GM18520 (cell line): ENCODE data around the gene GPC2.

ENCODE experiments used
- ATAC-seq: cut with Tn5 transposase; IDR thresholded peaks from one replicate; pipeline ENCODE4 v1.9.1; 2021; ENCODE audit not compliant: unreplicated experiment

Gene GPC2

DNA sequence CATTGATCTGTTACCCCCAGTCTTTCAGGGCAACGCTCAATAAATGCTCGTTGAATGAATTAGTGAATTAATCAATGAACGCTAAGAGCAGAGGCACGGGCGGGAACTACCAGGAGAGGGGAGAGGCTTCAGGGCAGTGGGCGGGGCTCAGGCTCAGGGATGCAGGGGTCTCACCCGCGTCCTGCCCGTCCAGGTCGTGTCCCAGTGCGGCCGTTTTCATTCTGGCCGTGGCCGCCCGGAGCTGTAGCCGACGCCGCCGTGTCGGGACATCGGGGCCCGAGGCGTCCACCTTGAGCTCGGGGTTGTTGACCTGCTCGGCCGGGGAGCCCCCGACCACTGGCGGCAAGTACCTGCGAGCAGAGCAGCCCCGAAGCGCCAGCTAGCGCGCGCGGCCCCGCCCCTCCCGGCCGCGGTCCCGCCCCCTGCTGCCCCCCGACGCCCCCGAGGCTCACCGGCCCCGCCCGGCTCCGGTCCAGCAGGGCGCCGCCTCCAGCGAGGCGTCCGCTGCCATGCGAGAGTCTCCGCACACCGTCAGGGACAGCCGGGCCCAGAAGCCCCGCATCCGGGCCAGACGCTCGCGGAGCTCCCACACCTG, 6.0 kb downstream of the GPC2 start:
- ATAC-seq: no peak

DNA sequence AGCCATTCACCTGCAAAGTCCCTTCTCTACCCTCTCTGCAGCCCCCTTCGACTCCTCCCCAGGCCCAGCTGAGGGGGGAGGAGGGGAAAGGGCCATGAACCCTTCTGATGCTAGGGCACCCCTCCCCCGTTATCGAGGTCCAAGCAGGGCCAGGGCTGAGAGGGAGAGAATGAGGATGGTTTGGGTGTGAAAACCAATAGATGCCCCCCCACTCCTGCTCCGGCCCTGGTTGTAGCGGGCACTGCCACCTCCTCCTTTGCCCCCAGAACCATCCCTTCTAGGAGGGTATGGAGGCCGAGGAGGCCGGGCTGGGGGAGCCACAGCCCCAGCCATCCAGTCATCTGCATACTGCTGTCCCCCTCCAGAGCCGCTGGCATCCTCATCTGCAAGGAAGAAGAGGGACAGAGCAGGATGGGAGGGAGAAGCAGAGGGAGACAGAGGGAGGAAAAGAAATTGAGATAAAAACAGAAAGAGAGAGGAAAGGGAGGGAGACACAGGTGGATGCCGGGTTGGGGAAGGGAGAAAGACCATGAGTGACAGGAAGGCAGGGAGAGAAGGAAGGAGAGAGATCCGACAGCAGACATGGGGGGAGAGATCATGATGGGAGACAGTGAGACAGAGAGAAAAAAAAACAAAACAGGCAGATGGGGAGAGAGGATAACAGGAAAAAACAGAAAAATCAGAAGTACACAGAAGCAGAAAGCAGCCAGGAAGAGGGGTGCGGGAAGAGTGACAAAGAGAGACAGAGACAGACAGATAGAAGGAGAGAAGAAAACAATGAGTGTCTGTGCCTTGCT, 6.9 kb downstream of the GPC2 start:
- no peak for ATAC-seq

DNA sequence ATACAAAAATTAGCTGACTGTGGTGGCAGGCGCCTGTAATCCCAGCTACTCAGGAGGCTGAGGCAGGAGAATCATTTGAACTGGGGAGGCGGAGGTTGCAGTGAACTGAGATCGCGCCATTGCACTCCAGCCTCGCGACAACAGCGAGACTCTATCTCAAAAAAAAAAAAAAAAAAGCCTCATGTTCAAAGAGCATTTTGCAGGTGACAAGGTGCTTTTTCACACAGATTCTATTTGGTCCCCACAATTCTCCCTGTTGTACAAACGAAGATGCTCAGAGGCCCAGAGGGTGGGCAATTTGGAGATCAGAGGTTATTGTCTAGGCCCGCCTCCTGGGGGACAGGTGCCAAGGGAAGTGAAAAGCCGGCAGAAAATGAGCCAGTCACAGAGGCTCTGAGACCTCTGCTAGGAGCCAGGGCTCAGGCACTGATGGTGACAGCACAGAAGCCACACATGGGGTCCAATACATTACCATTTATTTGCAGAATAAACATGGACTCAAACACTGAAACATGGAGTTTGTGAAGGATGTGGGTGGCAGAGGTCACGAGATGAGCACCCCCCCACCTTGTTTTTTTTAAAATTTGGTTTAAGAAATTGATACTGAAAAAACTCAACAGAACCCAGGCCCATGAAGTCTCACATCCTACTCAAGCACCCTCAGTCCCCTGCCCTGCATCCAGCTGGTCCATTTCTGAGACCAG, 7.9 kb downstream of the GPC2 start:
- ATAC-seq: no peak

DNA sequence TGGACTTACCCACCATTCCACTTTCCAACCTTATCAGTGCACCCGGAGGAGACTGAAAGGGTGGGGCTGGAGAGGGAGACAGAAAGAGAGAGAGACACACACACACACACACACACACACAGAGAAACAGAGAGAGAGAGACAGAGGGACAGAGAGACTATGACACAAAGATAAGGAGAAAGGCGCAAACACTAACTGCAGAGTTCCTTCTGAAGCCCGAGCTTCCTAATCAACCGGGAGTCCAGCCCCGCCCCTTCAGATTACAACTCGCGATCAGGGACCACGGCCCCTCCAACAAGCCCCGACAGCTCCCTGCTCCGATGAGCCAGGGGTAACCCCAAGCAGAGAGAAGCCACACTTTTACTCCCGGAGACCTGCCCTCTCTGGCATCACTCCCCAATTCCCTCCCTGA, 9.3 kb downstream of the GPC2 start:
- no peak for ATAC-seq

DNA sequence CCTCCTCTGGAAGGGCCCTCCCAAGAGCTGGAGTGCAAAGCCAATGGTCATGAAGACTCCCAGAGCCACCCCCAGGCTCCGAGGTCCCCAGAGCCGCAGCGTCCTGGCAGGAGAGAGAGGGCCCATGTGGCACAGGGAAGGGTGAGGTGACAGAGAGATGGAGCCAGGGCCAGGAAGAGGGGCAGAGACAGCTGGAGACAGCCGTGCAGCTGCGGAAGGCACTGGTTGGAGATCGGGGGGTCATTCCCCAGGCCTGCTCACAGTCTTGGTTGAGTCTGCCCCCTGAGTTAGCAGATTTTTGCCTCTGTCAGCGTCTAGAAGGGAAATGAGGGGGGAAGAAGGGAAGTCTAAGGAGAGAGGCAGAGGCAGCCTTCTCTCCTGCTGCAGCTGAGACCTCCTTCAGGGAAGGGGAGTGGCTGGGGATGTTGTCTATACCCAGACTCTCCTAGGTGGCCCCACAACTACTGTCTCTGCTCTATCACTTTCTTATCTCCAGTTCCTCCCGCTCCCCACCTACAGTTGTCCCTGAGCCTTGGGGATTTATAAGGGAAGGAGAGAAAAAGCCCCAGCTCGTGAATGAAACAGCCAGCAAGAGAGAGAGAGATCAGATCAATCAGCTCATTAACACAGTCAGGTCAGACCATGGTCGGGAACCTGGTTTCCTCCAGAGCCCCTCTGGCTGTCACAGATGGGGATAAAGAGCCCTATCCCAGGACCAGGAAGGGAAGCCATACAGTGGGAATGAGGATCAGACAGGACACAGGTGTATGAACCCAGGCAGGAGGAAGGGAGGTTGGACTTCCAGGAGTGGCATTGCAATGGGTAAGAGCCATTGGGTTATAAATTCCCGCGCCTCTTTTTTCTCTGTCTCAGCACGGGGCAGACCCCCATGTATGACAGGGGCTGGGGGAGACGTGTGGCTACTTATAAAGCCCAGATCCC, 9.9 kb downstream of the GPC2 start:
- no peak for ATAC-seq

DNA sequence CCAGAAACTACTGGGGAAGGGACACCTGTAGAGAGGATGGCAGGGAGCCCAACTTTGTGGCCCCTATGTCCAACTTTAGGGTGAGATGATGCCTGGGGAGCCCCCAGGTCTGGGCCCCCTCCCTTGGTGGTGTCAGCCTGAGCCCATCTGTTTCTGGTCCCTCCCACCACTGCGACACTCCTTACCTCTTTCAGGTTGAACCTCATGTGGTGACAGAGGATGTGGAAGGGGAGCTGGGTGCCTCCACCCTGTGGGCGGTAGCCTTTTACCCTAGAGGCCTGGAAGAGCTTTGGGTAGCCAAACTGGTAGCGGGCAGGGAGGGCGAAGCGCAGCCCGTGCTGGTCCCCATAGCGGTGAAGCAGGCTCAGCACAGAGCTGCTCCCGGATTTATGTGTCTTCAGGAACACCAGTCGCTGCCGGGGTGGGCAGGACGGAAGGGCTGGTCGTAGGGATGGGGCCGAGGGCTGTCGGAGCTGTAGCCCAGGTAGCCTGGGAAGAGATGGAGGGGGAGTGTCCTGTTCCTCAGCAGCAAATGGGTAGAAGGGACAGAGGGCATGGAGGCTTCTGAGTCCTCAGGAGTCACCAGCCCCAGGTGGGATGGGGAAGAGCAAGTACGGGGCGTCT, 10.8 kb downstream of the GPC2 start:
- ATAC-seq: no peak

DNA sequence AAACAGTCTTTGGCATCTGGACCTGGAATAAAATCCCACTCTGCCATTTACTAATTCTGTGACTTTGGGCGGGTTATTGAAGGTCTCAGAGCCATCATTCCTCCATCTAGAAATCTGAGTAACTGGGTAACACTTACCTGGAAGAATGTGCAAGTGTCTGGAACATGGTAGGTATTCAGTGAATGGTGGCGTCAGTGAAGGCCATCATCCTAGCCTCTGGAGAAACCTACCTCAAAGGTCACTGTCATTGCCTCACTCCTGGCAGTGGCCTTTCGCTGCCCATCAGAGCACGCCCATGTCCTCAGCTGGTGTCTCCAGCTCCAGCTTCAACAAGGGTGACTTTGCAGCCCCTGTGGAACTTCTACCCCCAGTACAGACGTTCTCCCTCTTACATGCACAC, 13.3 kb downstream of the GPC2 start:
- no peak for ATAC-seq

DNA sequence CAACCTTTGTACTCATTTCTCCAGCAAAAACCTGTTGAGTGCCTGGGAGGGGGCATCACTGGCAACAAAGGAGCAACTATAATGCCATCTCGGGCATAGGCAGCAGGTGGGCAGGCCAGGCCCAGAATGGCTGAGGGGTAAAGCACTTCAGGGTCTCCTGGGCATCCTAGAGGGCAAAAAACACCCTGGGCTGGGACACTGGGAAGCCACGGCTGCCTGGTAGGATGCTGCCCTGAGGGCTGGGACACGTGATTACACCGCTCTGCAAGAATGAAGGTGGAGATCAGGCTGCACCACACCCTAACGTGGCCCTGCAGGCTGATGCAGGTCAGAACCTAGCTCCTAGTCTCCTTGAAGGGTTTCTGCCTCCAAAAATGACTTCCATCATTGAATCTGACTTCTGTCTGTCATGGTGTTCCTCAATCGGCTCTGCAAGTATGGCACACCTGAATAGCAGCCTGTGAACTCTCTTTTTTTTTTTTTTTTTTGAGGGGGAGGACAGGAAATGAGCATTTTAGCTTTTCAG, 14.1 kb downstream of the GPC2 start:
- ATAC-seq: no peak

DNA sequence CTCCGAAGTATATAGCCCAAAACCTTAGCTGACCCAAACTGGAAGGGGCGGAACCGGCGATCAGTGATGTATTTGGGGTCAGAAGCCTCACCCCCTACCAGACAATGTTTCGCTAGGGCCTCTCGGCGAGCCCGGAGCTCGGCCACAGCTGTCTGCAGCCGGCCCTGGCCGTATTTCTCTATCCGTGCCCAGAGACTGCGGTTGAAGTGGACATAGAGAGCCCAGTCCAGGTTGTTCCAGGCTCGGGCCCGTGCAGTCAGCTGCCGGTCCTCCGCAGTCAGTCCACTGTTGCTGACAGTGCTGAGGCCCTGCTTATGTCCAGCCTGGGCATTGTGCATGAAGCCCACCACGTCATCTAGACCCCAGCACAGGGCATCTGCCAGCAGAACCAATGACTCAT, 17.1 kb downstream of the GPC2 start:
- ATAC-seq: no peak

DNA sequence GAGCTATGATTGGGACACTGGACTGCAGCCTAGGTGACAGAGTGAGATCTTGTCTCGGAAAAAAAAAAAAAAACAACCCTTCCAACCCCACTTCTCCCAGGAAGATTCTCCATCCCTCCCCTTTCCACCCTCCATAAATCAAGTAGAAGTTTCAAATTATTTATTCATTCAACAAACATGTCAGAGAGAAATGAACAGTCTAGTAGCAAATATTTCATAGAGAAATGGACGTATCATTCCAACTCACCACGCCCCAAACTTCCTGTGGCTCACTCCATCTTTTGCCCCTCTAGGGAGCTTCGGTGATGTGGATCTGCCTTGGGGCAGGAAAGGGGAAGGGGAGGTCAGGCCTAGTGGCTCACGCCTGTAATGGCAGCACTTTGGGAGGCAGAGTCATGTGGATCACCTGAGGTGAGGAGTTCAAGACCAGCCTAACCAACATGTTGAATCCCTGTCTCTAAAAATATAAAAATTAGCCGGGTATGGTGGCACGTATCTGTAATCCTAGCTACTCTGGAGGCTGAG, 18.0 kb downstream of the GPC2 start:
- ATAC-seq: no peak

DNA sequence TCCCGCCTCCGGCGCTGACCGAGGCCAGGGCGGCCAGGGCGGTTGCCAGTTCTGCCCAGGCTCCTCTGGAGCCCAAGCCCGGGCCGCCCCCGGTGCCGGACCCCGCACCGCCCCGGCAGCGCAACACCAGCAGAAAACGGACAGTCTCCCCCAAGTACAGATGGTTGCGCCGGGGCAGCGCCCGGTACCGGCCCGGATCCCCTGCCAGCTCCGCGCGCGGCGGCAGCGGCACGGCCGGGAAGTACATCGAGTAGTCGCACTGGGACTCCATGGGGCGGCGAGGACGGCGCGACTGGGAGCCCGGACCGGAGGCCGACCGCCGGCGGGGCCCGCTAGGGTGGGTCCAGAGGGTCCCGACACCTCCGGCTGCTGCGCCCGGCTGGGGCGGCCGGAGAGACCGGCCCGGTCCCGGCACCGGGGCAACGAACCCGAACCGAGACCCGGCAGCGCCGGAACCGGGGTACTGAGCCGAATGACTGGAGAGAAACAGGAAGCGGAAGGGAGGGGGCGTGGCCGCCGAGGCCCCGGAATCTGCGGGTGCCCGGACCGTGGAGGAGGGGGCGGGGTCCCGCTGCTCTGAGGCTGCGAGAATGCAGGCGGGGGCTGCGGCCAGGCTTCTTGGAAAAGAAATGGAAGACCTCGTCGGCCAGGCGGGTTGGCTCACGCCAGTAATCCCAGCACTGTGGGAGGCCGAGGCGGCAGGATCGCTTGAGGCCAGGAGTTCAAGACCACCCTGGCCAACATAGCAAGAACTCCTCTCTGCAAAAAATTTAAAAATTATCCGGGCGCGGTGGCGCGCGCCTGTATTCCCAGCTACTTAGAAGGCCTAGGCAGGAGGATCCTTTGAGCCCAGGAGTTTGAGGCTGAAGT, 18.7 kb downstream of the GPC2 start, which contains the start of gene TRAPPC14:
Gene TRAPPC14 (minus strand): TSS at position 495 of the 870 bp plus-strand sequence. CDS start 224 bp downstream, at position 271.
- ATAC-seq: peak; percentile 75

DNA sequence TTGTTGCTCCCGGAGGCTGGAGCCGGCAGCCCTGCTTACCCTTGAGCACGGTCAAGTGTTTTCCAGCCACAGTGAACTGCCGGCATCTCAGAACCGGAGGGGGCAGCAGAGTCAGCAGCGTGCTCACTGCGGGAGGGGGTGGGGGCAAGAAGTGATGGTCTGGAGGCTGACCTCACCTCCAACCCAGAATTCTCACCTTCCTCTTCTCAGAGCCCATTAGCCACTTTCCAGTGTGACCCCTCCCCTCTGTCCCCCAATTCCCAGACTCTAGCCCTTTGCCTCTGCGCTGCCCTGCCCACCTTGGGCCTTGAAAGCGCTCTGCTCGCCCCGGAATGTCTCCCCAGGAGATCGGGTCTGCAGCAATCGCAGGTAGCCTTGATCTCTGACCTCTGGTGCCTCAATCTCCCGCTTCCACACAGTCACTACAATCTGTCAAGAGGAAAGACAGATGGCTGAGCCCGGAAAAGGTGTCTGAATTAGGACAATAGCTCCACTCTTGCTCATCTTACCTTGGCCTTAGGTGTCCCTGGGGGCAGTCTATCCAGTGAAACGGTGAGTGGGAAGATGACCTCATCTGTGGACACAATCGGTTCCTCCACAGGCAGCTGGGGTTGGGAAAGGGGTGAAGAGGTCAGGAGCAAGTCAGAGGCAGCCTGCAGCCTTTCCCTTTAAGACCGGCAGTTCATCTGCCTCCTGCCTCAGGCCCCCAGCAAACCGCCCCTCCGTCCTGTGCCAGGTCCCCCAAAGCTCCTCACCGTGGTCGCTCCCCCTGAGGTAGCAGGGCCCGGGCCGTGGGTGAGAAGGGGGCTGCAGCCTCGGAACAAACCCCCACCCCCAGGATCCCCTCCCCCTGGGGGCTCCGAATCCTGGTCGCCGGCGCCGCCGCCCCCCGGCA, 19.6 kb downstream of the GPC2 start:
- ATAC-seq: no peak

DNA sequence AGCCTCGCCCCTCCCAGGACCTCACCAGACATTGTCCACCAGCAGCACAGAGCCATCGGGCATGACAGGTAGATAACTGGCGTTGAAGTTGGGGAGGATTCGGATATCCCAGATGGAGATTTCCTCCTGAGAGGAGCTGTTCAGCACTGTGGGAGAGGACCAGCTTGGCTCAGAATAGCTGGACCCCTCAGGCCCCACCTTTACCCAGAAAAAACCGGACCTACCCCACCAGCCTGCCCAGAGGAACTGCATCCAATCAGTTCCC, 20.2 kb downstream of the GPC2 start:
- ATAC-seq: no peak

DNA sequence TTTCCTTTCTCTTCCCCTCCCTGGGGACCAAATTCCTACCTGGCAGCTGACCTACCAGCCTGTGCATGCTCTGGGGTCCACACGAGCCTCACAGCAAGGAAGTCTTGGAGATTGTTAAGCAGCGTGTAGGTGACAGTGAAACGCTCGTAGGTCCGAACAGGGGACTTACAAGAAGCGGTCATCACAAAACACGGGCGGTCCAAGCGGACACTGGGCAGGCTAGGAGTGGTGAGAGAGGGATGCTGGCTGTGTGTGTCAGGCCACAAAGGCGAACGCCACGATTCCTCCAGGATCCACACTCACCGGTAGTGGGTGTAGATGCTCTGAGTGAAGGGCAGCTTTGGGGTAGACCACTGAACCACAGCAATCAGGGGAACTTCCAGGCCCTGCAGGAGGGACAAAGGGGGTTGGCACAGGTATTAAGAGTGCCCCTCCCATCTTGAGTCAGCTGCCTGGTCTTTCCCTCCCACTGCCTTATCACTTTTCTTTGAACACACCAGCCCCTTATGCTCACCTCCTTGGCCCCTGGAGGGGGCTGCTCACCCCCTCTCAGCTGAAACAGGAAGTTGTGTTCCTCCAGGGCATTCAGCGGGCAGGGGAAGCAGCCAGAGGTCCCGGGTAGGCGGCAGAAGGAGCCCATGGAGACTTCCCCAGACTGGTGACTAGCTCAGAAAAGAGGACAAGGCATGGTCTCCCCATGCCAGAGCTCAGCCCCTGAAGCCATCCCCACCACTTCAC, 20.7 kb downstream of the GPC2 start:
- ATAC-seq: no peak

DNA sequence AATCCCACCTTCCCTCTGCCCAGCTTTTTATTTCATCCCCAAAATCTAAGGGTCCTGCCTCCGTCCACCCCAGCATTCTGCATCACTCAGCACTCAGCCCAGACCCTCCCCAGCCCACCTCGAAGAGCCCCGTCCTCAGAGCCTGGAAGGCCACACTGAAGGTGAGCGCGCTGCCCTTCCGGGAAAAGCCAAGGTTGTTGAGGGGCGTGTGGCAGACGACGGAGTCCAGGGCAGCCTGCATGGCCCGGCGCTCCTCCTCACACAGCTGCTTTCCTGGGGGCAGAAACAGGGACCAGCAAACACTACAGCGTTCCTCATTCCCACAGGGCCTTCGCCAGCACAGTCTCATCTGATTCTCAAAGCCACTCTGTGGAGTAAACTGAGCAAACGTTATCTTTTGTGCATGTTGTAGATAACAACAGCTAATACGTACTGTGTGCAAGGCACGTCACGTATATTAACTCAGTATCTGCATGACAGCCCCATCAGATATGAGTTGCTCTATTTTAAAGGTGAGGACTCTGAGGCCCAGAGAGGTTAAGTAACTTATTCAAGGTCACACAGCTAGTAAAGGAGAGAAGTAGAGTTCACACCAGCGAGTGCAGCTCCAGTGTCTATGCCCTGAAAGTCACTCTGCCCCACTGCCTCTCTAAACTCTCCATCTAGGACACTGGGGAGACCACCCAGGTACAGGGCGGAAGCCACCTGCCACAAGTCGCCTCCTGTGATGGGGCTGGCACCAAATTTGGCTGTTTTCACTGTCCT, 21.4 kb downstream of the GPC2 start:
- ATAC-seq: no peak

DNA sequence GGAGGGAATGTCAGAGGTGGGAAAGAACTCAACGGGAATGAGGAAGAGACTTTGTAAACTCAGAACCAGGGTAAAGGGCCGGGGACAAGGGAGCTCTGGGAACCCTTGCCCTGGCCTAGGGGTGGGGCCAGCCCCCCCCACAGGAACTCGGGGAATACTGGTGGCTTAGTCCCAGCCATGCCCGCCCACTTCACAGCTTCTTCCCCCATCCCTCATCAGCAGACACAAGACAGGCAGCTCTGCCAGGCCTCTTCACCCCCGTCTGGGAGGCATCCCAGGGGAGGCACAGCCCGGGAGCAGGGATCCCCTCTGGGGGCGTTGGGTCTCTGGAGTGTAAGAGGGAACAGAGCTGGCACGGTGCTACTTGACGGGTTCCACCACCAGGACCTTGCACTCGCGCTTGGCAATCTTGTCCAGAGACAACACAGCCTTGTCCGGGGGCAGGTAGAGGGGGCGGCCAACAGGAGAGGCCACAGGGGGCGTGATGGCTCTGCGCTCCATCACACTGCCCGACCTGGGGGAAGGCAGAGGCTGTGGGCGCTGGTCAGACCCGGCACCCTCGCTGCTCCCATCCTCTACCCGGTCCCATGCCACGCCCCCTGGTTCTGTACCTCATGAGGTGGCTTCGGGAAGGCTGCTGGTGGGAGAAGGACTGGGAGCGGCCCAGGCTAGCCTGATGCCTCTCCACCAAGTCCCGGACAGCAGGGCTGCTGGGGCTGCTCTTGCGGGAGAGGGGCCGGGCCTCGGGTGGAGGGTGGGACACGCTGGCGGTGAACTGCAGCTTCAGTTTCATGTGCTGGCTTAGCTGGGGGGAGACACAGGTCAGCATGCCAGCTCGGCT, 22.3 kb downstream of the GPC2 start:
- ATAC-seq: no peak
